GM19372 (cell line): Measurements from ENCODE around the gene TMEM38A.
"Not testable (repeated sequence)": the region's sequence is repeated elsewhere in the genome, so short reads cannot be mapped to it uniquely, and the experiment has no call there.

Source experiments
- ATAC-seq: cut with Tn5 transposase; IDR thresholded peaks from one replicate; pipeline ENCODE4 v1.9.1; 2021; ENCODE audit warnings: mild to moderate bottlenecking, low read depth, moderate library complexity; ENCODE audit not compliant: unreplicated experiment

Gene TMEM38A

GRCh38 chr19:16631465-16631864 lies 29.5 kb upstream of the TMEM38A start:
- no peak for ATAC-seq

- ATAC-seq, result no peak
Observed at GRCh38 chr19:16637535-16637934, 23.4 kb upstream of the TMEM38A start.

- ATAC-seq, result no peak
Observed at GRCh38 chr19:16638666-16639065, 22.3 kb upstream of the TMEM38A start.

- ATAC-seq, result no peak
Observed at GRCh38 chr19:16640951-16641350, 20.0 kb upstream of the TMEM38A start.

- ATAC-seq, result no peak
Observed at GRCh38 chr19:16641695-16642094, 19.2 kb upstream of the TMEM38A start.

- no peak for ATAC-seq
Observed at GRCh38 chr19:16645140-16645539, 15.8 kb upstream of the TMEM38A start.

- ATAC-seq, result no peak
Observed at GRCh38 chr19:16649734-16650133, 11.2 kb upstream of the TMEM38A start.

- ATAC-seq, result no peak
Observed at GRCh38 chr19:16650821-16651220, 10.1 kb upstream of the TMEM38A start.

- not testable (repeated sequence) for ATAC-seq
Observed at GRCh38 chr19:16651421-16652188, 9.3 kb upstream of the TMEM38A start.

GRCh38 chr19:16652854-16653253 lies 8.1 kb upstream of the TMEM38A start:
- ATAC-seq, result no peak

GRCh38 chr19:16654140-16654539 lies 6.8 kb upstream of the TMEM38A start:
- no peak for ATAC-seq

GRCh38 chr19:16654627-16655026 lies 6.3 kb upstream of the TMEM38A start:
- ATAC-seq, result no peak

- no peak for ATAC-seq
Observed at GRCh38 chr19:16655727-16656126, 5.2 kb upstream of the TMEM38A start.

GRCh38 chr19:16657384-16657783 lies 3.6 kb upstream of the TMEM38A start:
- ATAC-seq, result no peak

GRCh38 chr19:16659464-16659831 lies 1.5 kb upstream of the TMEM38A start:
- ATAC-seq, result no peak

GRCh38 chr19:16659832-16660708 lies 869 bp upstream of the TMEM38A start, which contains the start of gene SMIM7:
TSS of gene SMIM7 (minus strand) at chr19:16660144. CDS start at chr19:16660110, 34 bp downstream.
- peak; percentile 88 for ATAC-seq

- ATAC-seq, result no peak
Observed at GRCh38 chr19:16661480-16662034, 618 bp downstream of the TMEM38A start.

- ATAC-seq, result no peak
Observed at GRCh38 chr19:16668176-16668575, 7.2 kb downstream of the TMEM38A start.

GRCh38 chr19:16668702-16669101 lies 7.8 kb downstream of the TMEM38A start:
- ATAC-seq, result not testable (repeated sequence)

GRCh38 chr19:16670291-16670690 lies 9.4 kb downstream of the TMEM38A start:
- no peak for ATAC-seq

- no peak for ATAC-seq
Observed at GRCh38 chr19:16671652-16672274, 10.8 kb downstream of the TMEM38A start.
